ENCODE data around the gene TMEM147. TPM values are rescaled to one million over a fixed set of nuclear protein-coding genes. Genes with fewer than 3 reads are reported as not detected.

TMEM147 gene
- total and polyA plus RNA-seq, 7 donors, result 24.5 to 123 (median 68.3) TPM

DNA sequence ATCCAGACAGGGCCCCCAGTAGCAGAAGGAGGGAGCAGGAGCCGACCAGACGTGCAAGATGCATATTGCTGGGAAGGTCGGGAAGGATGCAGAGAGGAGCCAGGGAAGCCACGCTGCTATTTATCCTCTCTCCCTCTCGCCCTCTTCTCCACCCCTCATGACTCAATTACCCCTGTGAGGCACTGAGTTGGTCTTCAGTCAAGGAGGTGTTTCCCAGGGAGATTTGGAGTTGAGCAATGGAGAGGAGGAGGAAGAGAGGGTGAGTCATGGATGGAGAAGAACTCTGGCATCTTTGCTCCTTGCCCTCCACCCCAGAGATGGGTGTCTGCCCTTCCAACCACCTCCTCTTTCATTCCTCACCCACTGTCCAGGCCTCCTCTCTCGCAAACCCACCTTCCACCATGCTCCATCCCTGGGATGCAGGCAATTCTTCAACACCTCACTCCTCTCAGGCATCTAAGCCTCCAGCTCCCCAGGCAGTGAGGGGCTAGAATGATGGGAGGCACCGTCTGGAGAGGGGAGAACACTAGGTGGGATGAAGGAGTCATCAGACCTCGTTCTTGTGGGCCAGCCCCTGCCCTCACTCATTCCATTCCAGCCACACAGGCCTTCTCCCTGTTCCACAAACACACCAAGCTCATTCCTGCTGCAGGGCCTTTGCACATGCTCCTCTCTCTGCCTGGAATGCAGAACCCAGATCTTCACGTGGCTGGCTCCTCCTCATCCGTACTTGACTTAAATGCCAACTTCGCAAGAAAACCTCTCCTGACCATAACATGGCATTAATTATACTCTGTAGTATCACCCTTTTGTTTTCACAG is 17.0 kb upstream of the TMEM147 start, which contains the start of gene SBSN:
Gene SBSN, minus strand, starts transcription at position 94 of the 821 bp plus-strand sequence. Its CDS starts 30 bp downstream, at position 64.
- WGBS, 2 donors, result 77 to 86% methylated on average over 11 of the region's 11 CpGs
- Histone ChIP-seq H3K9me3 (no peaks in the 10 kb centered on the region), H3K27ac (no peak within 1 kb of the TSS), H3K27me3 (peaks cover 5 to 91% (median 43%) of the 10 kb centered on the region in 3 donors), H3K4me3 (no peak within 1 kb of the TSS), H3K4me1 (peaks cover 0 to under 1% (median 0%) of the 10 kb centered on the region in 4 donors), H3K36me3 (no peaks in the 10 kb centered on the region)
- intact Hi-C loops (cut with DNase I), result no loop called here
- DNase-seq, result no peak
- no peak for TF ChIP-seq POLR2A (IDR thresholded peaks at IDR 0.05)
- TF ChIP-seq POLR2AphosphoS5 (IDR thresholded peaks at IDR 0.05), result no peak
- TF ChIP-seq EP300 (IDR thresholded peaks at IDR 0.05), result no peak
- TF ChIP-seq, protein P1, sequence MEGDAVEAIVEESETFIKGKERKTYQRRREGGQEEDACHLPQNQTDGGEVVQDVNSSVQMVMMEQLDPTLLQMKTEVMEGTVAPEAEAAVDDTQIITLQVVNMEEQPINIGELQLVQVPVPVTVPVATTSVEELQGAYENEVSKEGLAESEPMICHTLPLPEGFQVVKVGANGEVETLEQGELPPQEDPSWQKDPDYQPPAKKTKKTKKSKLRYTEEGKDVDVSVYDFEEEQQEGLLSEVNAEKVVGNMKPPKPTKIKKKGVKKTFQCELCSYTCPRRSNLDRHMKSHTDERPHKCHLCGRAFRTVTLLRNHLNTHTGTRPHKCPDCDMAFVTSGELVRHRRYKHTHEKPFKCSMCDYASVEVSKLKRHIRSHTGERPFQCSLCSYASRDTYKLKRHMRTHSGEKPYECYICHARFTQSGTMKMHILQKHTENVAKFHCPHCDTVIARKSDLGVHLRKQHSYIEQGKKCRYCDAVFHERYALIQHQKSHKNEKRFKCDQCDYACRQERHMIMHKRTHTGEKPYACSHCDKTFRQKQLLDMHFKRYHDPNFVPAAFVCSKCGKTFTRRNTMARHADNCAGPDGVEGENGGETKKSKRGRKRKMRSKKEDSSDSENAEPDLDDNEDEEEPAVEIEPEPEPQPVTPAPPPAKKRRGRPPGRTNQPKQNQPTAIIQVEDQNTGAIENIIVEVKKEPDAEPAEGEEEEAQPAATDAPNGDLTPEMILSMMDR (IDR thresholded peaks at IDR 0.05), result no peak

DNA sequence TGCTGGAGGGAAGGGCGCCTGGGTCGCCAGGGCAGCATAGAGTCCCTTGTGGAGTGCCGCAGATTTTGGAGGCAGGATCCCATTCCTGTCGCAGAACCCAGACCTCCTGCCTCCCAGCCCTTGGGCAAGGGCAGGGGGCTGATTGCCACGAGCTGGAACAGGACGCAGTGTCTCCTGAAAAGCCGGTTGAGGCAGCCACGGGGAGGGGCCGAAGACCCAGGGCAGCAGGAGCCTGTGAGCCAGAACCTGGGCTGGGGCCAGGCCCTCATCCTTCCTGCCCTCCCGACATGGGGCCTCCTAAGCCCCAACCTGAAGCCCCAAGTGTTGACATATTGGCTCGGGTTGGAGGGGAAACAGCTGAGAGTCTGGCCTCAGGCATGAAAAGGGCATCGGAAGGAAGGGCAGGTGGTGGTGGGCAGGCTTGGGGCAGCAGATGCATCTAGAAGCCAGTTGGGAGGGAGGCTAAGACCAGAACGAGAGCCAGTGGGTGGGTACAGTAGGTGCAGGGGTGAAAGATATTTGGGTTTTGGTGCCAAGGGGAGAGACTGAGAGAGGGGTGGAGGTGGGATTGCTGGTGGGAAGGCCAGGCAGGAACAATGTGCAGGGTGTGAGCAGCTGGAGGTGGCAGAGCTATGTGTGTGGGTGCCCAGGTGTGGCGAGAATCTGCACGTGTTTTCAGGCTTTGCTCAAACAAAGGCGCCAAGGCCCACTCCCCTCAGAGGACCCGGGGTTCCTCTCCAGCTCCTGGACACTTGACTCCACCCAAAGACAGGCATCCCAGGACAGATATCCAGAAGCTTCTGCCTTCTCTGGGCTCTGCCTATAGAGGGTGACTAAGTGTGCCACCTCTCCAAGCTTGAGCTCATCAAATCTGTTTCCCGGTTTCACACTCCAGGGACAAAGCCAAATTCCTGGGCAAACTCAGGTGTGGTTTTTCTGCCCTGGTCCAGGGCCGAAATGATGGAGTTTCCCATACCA is 15.9 kb upstream of the TMEM147 start:
- intact Hi-C loops (cut with DNase I), result no loop called here
- H3K4me1 ChIP-seq, result peaks cover 0 to 5% (median 0%) of the 10 kb centered on the region in 4 donors
- 49 to 55% methylated on average over 19 of the region's 19 CpGs for WGBS, 2 donors
- H3K36me3 ChIP-seq, result no peaks in the 10 kb centered on the region
- no peak overlapping the region for H3K27ac ChIP-seq
- DNase-seq, result no peak
- TF ChIP-seq POLR2A (IDR thresholded peaks at IDR 0.05), result no peak
- no peak for TF ChIP-seq EP300 (IDR thresholded peaks at IDR 0.05)
- TF ChIP-seq, protein P1 (IDR thresholded peaks at IDR 0.05), result no peak
- no peak for TF ChIP-seq POLR2AphosphoS5 (IDR thresholded peaks at IDR 0.05)
- H3K4me3 ChIP-seq, result no peak overlapping the region
- H3K27me3 ChIP-seq, result peaks cover 9 to 97% (median 54%) of the 10 kb centered on the region in 3 donors
- no peaks in the 10 kb centered on the region for H3K9me3 ChIP-seq

DNA sequence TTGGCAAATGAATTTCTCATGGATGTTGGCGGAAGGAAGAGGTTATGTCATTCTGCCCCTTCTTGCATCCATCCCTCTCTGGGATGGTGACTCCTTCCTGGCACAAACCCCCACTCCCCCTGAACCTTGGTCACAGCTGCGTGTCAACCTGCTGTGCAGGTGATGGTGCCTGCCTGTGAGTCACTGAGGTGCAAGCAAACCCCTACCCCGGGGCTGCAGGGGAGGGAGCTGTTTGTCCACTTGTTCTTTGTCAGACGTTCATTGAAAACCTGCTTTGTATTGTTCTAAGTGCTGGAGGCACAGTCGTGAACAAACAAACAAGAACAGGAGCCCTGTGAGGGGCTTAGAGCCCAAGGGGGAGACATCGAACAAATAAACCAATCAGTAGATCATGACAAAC is 14.1 kb upstream of the TMEM147 start:
- Histone ChIP-seq H3K36me3 (no peaks in the 10 kb centered on the region), H3K9me3 (no peaks in the 10 kb centered on the region), H3K27ac (no peak overlapping the region), H3K4me1 (peaks cover 0 to 5% (median 0%) of the 10 kb centered on the region in 4 donors), H3K27me3 (peaks cover 7 to 90% (median 56%) of the 10 kb centered on the region in 3 donors), H3K4me3 (no peak overlapping the region)
- intact Hi-C loops (cut with DNase I), result no loop called here
- 35 to 64% methylated on average over 6 of the region's 6 CpGs for WGBS, 2 donors
- no peak for DNase-seq
- TF ChIP-seq POLR2A (IDR thresholded peaks at IDR 0.05) (no peak), POLR2AphosphoS5 (IDR thresholded peaks at IDR 0.05) (no peak), EP300 (IDR thresholded peaks at IDR 0.05) (no peak)
- TF ChIP-seq, protein P1 (IDR thresholded peaks at IDR 0.05), result no peak

DNA sequence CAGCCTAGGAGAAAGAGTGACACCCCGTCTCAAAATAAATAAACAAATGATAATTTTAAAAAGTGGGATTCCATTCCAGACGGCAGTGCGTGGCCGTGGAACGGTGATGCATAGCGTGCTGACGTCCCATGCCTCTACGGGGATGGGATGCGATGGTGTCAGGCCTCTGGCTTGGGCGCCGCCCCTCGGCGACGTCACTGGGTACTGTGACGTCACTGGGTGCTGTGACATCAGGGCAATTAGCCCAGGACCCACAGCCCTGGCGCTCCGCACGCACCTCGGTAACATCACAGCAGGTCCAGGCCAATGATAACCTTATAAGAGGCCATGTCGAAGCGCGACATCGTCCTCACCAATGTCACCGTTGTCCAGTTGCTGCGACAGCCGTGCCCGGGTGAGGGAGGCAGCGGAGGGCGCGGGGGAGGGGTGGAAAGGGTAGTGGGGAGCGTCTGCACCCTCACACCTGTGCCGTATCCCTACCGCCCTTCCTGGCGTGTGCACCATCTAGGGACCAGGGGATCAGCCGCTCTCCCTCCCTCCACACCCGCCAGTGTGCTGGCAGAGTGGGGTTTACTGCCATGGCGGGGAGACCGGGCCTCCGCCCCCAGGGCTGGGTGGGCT is 12.1 kb upstream of the TMEM147 start, which contains the start of gene GAPDHS:
Gene GAPDHS, plus strand, starts transcription at position 256 of the 621 bp plus-strand sequence. Its CDS starts 72 bp downstream, at position 328.
- TF ChIP-seq, protein P1 (IDR thresholded peaks at IDR 0.05), result no peak
- no peak for TF ChIP-seq POLR2A (IDR thresholded peaks at IDR 0.05)
- no peak for TF ChIP-seq POLR2AphosphoS5 (IDR thresholded peaks at IDR 0.05)
- TF ChIP-seq EP300 (IDR thresholded peaks at IDR 0.05), result no peak
- 44 to 45% methylated on average over 39 of the region's 39 CpGs for WGBS, 2 donors
- intact Hi-C loops (cut with DNase I), result no loop called here
- Histone ChIP-seq H3K36me3 (no peaks in the 10 kb centered on the region), H3K4me1 (peaks cover 0 to 5% (median 0%) of the 10 kb centered on the region in 4 donors), H3K4me3 (no peak within 1 kb of the TSS), H3K9me3 (no peaks in the 10 kb centered on the region), H3K27ac (no peak within 1 kb of the TSS), H3K27me3 (peaks cover 7 to 71% (median 50%) of the 10 kb centered on the region in 3 donors)
- DNase-seq, result no peak
